GM21528 (cell line): Measurements from ENCODE around the gene EXOC6.
"Not testable (repeated sequence)": the region's sequence is repeated elsewhere in the genome, so short reads cannot be mapped to it uniquely, and the experiment has no call there.

Source experiments
- ATAC-seq: cut with Tn5 transposase; IDR thresholded peaks from one replicate; pipeline ENCODE4 v1.9.1; 2021; ENCODE audit warnings: mild to moderate bottlenecking, moderate library complexity; ENCODE audit not compliant: unreplicated experiment, low FRiP score

Gene EXOC6

DNA sequence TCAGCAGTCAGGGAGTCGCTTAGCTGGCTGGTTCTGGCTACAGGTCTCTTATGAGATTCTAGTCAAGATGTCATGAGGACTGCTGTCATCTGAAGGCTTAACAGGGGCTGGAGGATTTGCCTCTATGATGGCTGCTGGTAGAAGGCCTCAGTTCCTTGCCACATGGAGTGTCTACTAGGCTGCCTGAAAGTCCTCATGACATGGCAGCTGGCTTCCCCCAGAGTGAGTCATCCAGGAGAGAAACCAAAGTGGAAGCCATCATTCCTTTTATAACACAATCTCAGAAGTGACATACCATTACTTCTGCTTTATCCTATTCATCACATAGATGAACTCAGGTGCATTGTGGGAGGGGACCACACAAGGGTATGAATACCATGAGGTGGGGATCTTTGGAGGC is 75.1 kb downstream of the EXOC6 start:
- ATAC-seq, result no peak

DNA sequence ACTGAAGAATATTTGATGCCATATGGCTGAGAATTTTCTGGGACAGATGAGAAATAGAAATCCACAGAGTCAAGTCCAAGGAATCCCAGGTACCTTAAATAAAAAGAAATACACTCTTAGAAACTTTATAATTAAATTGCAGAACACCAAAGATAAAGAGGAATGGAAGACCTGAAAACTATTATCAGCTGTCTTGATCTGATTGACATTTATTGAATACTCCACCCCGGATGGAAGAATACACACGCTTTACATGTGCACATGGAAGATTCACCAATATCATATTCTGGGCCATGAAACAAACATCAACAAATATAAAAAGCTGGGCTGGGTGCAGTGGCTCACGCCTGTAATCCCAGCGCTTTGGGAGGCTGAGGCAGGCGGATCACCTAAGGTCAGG is 81.6 kb downstream of the EXOC6 start:
- no peak for ATAC-seq

DNA sequence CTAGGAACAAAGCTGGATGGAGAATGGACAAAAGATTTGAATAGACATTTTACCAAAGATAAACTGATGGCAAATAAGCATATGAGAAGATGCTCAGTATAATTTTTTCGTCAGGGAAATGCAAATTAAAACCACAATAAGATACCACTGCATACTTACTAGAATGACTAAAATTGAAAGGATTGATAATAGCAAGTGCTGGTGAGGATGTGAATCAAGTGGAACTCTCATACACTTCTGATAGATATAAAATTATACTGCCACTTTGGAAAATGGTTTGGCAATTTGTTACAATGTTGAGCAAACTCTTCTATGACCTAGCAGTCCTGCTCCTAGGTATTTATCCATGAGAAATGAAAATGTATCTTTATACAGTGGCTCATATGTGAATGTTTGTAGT is 83.3 kb downstream of the EXOC6 start:
- no peak for ATAC-seq

DNA sequence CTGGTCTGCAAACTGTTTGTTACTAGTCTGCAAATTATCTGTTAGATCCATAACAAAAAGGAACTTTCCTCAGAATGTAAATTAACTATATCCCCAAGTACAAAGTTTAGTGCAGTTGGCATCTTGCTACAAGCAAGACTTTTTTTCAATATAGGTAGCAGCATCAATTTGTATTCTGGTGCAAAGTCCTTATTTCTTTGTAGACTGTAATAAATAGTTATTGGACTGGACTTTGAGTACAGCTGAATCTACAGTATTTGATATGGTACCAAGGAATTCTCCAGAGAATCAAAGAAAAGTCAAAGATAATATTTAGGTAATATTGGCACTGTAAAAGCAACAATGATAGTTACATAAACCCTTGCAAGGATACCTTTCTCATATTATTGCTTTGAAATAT is 89.6 kb downstream of the EXOC6 start:
- no peak for ATAC-seq

DNA sequence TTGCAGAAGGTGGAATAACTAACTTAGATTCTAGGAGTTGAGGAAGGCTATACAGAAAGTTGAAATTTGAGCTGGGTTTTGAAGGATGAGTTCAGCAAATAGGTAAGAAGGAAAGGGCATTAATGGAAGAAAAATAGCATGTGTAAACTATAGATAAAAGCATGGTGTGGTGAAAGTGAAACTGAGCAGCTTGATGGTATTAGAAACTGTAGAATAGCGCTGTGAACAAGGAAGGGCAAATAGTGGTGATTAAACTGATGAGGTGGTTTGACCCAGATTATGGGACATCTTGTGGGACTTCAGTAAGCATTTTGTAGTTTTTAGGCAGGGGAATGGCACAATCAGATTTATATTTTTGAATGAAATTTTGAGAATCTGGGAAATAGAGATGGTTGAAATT is 90.5 kb downstream of the EXOC6 start:
- no peak for ATAC-seq

DNA sequence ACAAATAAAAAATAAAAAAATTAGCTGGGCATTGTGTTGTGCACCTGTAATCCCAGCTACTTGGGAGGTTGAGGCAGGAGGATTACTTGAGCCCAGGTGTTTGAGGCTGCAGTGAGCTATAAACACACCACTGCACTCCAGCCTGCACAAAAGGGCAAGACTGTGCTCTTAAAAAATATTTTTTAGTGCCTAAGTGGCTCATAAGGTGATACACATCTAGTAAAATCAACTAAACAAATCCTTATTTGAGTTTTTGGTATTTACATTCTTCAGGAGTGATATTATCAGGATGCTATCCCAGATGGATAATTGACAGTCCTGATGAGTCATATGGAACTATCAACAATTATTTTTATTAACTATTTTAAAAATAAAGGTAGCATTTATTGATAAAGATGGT is 93.9 kb downstream of the EXOC6 start:
- ATAC-seq, result no peak

DNA sequence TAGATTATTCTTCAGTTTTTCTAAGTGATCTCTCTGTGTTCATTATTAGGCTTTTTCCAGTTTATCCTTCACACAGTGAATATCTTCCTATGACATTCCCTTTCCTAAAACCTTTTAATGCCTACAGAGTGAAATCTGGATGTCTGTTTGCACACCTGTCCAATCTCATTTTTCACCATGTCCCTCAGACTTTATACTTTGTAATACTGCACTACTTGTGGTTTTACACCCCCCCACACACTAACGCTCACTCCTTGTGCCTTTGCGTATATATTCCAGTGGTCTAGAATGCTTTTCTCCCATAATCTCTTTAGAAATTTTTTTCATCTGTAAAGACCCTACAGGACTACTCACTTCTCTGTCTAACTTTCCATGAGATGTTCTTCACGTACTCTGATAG is 98.2 kb downstream of the EXOC6 start:
- ATAC-seq, result no peak

DNA sequence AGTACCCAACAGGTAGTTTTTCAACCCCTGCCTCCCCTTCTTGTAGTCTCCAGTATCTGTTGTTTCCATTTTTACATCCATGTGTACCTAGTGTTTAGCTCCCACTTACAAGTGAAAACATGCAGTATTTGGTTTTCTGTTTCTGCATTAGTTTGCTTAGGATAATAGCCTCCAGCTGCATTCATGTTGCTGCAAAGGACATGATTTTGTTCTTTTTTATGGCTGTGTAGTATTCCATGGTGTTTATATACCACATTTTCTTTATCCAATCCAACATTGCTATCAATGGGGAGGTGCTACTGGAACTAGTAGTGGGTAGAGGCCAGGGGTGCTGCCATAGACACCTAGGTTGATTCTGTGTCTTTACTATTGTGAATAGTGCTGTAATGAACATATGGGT is 104.3 kb downstream of the EXOC6 start:
- ATAC-seq, result not testable (repeated sequence)

DNA sequence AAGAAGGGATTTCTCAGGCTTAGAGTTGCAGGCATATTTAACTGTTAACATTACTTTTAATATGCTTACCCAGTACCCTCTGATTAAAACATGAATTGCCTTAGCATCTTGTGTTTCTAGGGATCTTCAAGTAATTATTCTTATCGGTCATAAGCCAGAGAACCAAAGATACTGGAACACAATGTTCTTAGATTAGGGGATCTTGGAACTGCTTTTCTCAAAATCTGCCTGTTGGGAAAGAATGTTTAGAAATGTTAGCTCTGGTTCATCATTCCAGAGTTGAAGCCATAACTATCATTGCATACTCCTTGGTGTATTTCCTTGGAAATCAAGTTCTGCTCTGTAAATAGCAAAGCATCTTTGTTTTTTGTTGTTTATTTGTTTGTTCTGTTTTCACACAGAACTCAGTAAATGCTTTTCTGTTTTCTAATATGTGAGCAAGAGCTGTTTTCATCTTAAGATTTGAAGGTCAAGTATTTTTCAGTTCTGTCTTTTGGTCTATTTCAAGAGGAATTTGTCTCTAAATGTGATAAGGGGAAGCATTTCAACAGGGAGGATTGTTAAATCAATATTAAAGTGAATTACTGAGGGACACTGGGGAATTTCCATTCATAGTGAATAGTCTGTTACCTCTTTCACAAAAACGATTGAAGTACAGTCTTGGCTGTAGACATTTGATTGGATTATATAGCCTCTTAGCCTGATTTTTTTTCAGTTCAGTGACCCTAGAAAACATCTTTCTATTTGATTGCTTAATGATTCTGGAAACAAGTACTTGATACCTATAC is 109.1 kb downstream of the EXOC6 start:
- ATAC-seq, result no peak

DNA sequence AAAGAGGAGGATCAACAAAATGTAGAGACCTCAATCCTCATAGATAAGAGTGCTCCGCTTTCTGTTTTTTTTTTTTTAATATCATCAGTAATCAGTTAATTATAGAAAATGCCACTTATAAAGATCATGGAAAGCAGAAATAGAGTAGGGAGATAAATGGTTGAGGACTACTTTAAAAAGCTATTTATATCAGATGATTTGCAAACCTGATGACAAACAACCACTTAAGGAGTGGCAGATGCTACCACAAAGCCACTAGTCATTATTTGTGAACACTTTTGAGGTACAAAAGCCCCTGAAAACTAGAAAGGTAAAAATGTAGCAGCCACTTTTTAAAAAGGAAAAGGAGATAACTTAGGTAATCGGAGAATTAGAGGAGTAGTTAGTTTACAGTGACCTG is 113.3 kb downstream of the EXOC6 start:
- ATAC-seq, result no peak

DNA sequence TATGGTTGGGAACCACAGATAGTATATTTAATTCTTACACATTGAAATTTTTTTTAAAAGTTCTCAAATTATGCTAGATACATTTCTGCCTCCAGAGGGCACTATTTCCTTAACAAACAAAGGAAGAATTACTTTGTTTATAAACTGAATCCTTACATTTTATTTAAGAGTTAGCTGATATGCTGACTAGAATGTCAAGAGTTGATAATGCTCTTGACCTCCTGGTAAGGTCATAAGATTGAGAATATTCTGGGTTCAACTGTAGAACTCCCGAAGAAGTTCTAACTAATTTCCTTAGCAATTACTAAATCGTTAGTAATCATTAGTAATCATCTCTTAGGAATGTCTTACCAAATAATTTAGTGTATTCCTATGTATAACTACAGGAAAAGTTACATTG is 117.0 kb downstream of the EXOC6 start:
- no peak for ATAC-seq

DNA sequence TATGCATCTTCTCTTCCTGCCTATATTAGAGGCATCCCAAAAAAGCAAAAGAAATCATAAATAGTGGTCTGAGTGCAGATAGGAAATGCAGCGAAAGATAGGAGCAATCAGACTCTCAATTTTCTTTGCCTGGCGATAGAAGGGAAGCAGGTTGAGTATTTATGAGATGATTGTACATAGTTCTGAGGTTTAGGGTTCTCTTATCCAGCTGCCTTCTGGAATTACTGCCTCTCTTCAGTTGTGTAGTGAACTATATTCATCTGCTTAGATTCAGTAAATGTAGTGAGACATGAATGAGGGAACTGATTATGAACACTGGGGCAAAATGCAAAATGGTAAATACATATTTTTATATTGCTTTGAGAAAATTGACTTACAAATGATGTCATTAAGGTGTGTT is 119.3 kb downstream of the EXOC6 start:
- no peak for ATAC-seq

DNA sequence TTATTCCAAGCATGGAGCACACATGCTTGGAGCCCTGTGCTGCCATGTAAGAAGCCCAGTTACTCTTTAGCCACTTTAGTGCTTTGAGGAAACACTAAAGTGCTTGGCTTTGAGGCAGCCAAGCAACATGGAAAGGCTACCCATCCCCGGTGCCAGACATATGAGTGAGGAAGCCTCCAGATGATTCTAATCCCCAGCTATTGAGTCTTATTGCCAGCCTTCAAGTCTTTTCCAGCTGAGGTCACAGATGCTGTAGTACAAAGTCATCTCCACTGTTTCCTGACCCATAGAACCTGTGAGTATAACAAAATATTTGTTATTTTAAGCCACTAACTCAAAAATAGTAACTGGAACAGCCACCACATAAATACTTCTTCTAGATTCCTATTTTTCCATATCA is 120.8 kb downstream of the EXOC6 start:
- no peak for ATAC-seq

DNA sequence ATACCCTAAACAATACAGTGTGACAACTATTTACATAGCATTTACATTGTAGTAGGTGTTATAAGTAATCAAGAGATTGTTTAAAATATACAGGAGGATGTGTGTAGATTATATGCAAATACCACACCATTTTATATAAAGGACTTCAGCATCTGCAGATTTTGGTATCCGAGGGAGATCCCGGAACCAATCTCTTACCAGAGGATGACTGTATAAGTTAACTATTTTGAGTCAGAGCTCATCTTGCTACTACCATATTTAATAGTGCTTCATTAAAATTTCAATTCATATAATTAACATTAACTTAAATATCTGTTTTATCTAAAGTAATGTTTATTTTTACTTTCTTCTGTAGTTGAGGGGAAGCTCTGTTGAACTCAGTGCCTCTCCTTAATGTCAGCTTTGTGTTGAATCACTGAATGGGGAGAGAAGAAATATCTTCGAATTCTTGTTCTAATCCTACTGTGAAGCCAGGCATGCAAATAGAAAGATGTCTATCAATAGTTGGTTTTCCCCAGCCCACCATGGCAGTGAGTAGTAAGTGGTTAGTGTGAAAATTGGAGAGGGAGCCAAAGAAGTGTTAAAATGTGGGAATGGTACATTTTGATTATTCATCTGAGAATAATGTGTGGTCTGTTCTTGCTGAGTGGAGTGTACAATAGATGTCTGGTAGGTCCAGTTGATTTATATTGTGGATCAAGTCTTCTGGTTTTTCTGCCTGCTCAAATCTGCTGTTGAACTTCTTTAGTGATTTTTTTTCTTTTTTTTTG is 122.2 kb downstream of the EXOC6 start:
- ATAC-seq, result no peak

DNA sequence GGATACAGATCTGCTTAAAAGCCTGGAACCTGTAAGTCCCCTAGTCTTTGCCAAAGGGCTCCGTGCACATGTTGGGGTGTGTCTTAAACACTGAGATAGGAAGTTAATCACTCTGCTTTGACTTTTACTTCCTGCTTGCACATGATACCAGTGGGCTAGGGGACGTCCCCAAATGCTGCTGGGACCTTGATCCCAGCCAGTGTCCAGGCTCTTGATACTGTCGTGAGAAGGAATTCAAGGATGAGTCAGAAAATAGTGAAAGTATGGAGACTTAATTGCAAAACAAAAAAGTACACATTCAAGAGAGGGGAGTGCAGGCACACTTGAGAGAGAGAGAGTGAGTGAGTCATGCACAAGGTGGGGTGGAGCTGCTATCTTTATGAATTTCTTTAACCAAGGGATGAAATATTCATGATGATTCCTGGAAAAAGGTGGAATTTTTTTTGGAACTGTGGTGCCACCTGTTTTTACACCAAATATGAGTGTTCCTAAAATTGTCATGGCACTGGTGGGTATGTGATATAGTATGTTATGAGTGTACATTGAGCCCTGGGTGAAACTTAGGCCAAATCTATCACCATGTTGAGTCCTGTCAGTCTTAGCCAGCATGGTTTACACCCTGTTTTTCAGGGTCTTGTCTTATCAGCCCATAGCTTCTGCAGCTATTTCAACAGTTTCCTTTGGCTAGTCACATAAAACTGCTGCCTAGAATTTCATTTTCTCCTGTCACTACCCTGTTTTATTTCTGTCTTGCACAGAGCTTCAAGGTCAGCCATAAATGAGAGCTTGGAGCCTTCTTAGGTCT is 123.9 kb downstream of the EXOC6 start:
- ATAC-seq, result no peak

DNA sequence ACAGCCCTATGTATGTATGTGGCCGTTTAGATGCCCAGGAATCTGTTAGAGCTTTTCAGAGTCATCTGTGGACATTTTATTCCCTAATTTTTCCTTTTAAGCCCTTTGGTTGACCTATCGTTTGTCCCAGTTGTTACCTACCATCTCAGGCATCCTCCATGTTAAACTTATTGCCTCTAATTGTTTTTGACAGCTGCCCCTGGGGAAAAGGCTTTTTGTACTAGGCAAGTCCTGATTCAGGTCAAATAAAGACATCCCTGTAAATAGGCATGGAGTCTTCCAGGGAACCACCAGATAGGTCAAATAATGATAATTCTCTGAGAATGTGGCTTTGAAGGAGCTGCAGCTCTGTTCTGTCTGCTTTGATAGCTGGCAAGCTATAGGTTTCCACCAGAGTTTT is 124.6 kb downstream of the EXOC6 start:
- ATAC-seq, result no peak

DNA sequence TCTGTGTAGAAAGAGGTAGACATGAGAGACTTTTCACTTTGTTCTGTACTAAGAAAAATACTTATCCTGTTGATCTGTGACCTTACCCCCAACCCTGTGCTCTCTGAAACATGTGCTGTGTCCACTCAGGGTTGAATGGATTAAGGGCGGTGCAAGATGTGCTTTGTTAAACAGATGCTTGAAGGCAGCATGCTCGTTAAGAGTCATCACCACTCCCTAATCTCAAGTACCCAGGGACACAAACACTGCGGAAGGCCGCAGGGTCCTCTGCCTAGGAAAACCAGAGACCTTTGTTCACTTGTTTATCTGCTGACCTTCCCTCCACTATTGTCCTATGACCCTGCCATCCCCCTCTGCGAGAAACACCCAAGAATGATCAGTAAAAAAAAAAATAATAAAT is 128.0 kb downstream of the EXOC6 start:
- ATAC-seq, result not testable (repeated sequence)

DNA sequence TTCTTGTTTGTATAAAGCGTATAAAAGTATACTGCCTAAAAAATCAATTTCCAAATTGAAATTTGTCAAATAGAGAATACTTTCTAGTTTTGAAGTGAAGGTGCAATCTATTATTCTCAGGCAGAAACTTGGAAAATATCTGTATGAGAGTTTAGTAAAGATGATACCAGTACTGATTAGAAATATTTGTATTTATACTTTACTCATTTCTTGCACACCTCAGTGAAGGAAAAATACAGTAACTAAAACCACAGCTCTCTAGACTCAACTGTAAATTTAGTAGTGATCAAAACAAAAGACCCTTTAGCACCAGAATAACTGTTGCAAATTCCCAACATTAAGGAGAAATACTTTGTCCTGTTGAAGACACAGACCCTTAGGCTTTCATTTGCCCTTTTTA is 140.9 kb downstream of the EXOC6 start:
- no peak for ATAC-seq

DNA sequence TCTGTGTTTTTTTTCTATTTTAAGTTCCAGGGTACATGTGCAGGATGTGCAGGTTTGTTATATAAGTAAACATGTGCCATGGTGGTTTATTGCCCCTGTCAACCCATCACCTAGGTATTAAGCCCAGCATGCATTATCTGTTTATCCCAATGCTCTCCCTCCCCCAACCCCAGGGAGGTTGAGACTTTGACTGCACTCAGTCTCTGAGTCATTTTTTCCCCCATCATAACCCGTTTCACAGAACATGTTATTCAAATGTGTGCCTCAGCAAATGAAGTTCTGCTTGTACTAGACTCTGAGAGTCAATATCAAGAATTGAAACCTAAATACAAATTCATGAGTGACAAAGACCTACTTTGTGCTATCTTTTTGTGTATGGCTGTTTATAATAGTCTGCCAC is 142.3 kb downstream of the EXOC6 start:
- ATAC-seq, result no peak

DNA sequence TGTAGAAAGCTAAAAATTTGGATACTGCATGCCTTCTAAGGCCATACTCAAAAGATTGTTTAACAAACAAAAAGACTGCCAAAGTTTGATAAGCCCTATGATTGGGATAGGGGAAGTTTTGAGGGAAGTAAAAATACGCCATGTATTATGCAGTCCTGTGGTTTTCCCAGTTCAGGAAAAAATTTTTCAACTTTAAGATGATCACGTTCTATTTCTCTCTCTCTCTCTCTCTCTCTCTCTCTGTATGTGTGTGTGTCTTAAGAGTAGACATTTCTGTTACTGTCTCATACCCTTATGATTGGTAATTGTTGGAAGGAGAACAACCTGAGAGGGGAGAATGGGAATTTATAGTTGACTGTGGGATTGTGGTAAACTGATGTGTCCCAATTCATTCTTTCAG is 143.2 kb downstream of the EXOC6 start:
- no peak for ATAC-seq

DNA sequence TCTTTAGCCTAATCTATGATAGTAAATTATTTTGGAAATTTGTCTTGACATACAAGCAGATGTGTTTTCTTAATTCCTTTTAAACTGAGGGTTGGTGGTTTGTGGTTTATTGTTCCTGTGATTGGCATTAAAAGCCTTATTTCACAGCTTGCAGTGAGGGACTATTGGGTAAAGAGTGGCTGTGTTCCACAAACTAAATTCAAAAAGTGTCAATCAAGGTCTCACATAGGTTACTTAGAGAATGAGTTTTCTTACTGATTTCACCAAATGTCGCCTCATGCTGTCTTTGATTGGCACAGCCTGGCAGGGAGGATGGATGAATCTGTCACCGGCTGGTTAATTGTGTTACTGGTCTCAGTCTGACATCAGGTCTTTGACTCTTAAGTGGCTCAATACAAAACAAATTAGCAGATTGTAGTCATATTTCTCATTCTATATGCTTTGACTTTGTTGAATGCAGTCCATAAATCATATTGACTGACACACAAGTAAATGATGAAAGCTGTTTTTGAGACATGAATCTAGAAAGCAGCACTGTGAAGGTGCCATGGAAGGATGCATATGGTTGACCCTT is 145.5 kb downstream of the EXOC6 start:
- ATAC-seq, result no peak
